IMR-90 (cell line): Measurements from ENCODE around the gene TENM3. TPM values are rescaled to one million over a fixed set of nuclear protein-coding genes. Genes with fewer than 3 reads are reported as not detected.

ENCODE experiments used
- ATAC-seq: fragments of 200-7000 bp; cut with Tn5 transposase; 2 replicates; pipeline ENCODE4 v1.9.1; 2020; ENCODE audit warnings: low read depth, mild to moderate bottlenecking, moderate library complexity
- BruUV-seq: library from RNA; stranded (reverse); fragments of 400-500 nt; replicated peaks from 2 replicates; lab custom pipeline; 2021; lab: Mats Ljungman, UMichigan
- CTCF ChIA-PET: fragments of 300-600 bp; formaldehyde crosslinking; extraction: SDS; loops from one replicate; lab custom pipeline; 2021; ENCODE audit warnings: antibody characterized with exemption; lab: Yijun Ruan, JAX
- POLR2A ChIA-PET: fragments of 300-600 bp; sonication (Branson Sonifier 250); formaldehyde crosslinking; loops from one replicate; lab custom pipeline; 2022; ENCODE audit warnings: antibody characterized with exemption; ENCODE audit not compliant: unreplicated experiment; lab: Charles Lee
- DNase-seq: peaks from one replicate; pipeline ENCODE4 v3.0.0; 2013
- H2AFZ ChIP-seq: replicated peaks from 2 replicates; pipeline ENCODE3; 2013; ENCODE audit warnings: low read length, mild to moderate bottlenecking; ENCODE audit not compliant: poor library complexity
- H2AK5ac ChIP-seq: 2 replicates; pipeline ENCODE4 v1.6.1; 2013; ENCODE audit warnings: low read depth, low read length, inconsistent platforms
- H2AK9ac ChIP-seq: replicated peaks from 2 replicates; pipeline ENCODE3; 2013; ENCODE audit warnings: mild to moderate bottlenecking, low read depth, low read length, moderate library complexity; ENCODE audit not compliant: poor library complexity
- H2BK120ac ChIP-seq: 2 replicates; pipeline ENCODE4 v1.6.1; 2013; ENCODE audit warnings: low read depth, low read length, inconsistent platforms
- H2BK15ac ChIP-seq: 3 replicates; pipeline ENCODE4 v1.6.1; 2013; ENCODE audit warnings: low read depth, low read length, inconsistent platforms
- H2BK20ac ChIP-seq: 2 replicates; pipeline ENCODE4 v1.6.1; 2013; ENCODE audit warnings: low read depth, mild to moderate bottlenecking, inconsistent platforms, low read length, moderate library complexity
- H2BK5ac ChIP-seq: 2 replicates; pipeline ENCODE4 v1.6.1; 2013; ENCODE audit warnings: mild to moderate bottlenecking, low read depth, low read length, inconsistent platforms; ENCODE audit not compliant: poor library complexity, severe bottlenecking
- H3K14ac ChIP-seq: replicated peaks from 2 replicates; pipeline ENCODE4 v1.6.1; 2013; ENCODE audit warnings: low read depth, low read length, inconsistent platforms
- H3K18ac ChIP-seq: 2 replicates; pipeline ENCODE4 v1.6.1; 2013; ENCODE audit warnings: low read depth, low read length, control low read depth
- H3K23ac ChIP-seq: 2 replicates; pipeline ENCODE4 v1.6.1; 2013; ENCODE audit warnings: low read depth, low read length, inconsistent platforms
- H3K27ac ChIP-seq: 2 replicates; pipeline ENCODE4 v1.5.1; 2013; ENCODE audit warnings: mild to moderate bottlenecking, control low read depth, low read length; ENCODE audit not compliant: insufficient read depth
- H3K27me3 ChIP-seq: 2 replicates; pipeline ENCODE4 v1.6.1; 2013; ENCODE audit warnings: low read length; ENCODE audit not compliant: control insufficient read depth, insufficient read depth
- H3K36me3 ChIP-seq: 2 replicates; pipeline ENCODE4 v1.6.1; 2013; ENCODE audit warnings: low read length, mixed read lengths; ENCODE audit not compliant: control insufficient read depth, insufficient read depth
- H3K4ac ChIP-seq: 2 replicates; pipeline ENCODE4 v1.6.1; 2013; ENCODE audit warnings: low read depth, low read length, inconsistent platforms
- H3K4me1 ChIP-seq: 2 replicates; pipeline ENCODE4 v1.6.1; 2013; ENCODE audit warnings: low read length, mixed read lengths; ENCODE audit not compliant: control insufficient read depth, insufficient read depth
- H3K4me2 ChIP-seq: 2 replicates; pipeline ENCODE4 v1.6.1; 2013; ENCODE audit warnings: low read depth, mild to moderate bottlenecking, control low read depth, low read length, moderate library complexity
- H3K4me3 ChIP-seq: 2 replicates; pipeline ENCODE4 v1.5.1; 2013; ENCODE audit warnings: low read depth, mild to moderate bottlenecking, control low read depth, low read length, moderate library complexity; ENCODE audit not compliant: insufficient read depth
- H3K56ac ChIP-seq: 2 replicates; pipeline ENCODE4 v1.6.1; 2013; ENCODE audit warnings: low read length, inconsistent platforms; ENCODE audit not compliant: insufficient read depth; ENCODE audit errors: extremely low read depth
- H3K79me1 ChIP-seq, 2 experiments: 2 replicates each; pipeline ENCODE4 v1.6.1; 2013; ENCODE audit warnings: low read length in 2 of 2, inconsistent platforms in 1 of 2, low read depth in 1 of 2
- H3K9ac ChIP-seq: 2 replicates; pipeline ENCODE4 v1.6.1; 2013; ENCODE audit warnings: low read depth, low read length, control low read depth
- H3K9me1 ChIP-seq: 2 replicates; pipeline ENCODE4 v1.6.1; 2013; ENCODE audit warnings: low read length, inconsistent platforms; ENCODE audit not compliant: insufficient read depth
- H3K9me3 ChIP-seq: 2 replicates; pipeline ENCODE4 v1.6.1; 2013; ENCODE audit warnings: low read length; ENCODE audit not compliant: control insufficient read depth, insufficient read depth
- H4K20me1 ChIP-seq: 2 replicates; pipeline ENCODE4 v1.6.1; 2013; ENCODE audit warnings: low read length, inconsistent platforms; ENCODE audit not compliant: insufficient read depth
- H4K5ac ChIP-seq: 2 replicates; pipeline ENCODE4 v1.6.1; 2013; ENCODE audit warnings: mild to moderate bottlenecking, low read depth, low read length, control low read depth
- H4K8ac ChIP-seq, 2 experiments: 2 replicates each; pipeline ENCODE4 v1.6.1; 2013; ENCODE audit warnings: low read depth in 2 of 2, low read length in 2 of 2, control low read depth in 1 of 2, inconsistent platforms in 1 of 2
- H4K91ac ChIP-seq: 2 replicates; pipeline ENCODE4 v1.6.1; 2013; ENCODE audit warnings: low read depth, low read length, inconsistent platforms; ENCODE audit not compliant: insufficient read depth
- MAZ ChIP-seq: IDR thresholded peaks from 2 replicates; pipeline ENCODE4 v1.6.1; 2012; ENCODE audit warnings: low read depth, mild to moderate bottlenecking, low read length, improper control_type of control experiment, moderate library complexity, borderline replicate concordance
- WGBS, 2 experiments: methylation state at CpG; one replicate each; pipeline versions ENCODE4 v1.1.5 to v1.1.7; 2013; ENCODE audit warnings: missing lambda C conversion rate in 2 of 2; ENCODE audit not compliant: insufficient read length in 1 of 2; ENCODE audit errors: extremely low coverage in 2 of 2; 5-methylcytosine and 5-hydroxymethylcytosine counted together
- dilution Hi-C: fragments of 300-500 bp; cut with HindIII; formaldehyde crosslinking; loops from one replicate; pipeline ENCODE4 v1.14.3; 2018; ENCODE audit warnings: low sequenced_read_pairs; ENCODE audit not compliant: unreplicated experiment
- in situ Hi-C: fragments of 300-500 bp; cut with MboI; formaldehyde crosslinking; loops from 3 replicates; pipeline ENCODE4 v1.14.3; 2019; ENCODE audit warnings: low sequenced_read_pairs, inconsistent platforms, mixed read lengths
- intact Hi-C: fragments of 100-400 bp; cut with micrococcal nuclease; formaldehyde crosslinking; loops from 2 replicates; pipeline ENCODE4 v1.10.0; 2022
- polyA plus RNA-seq, 3 experiments: library from polyadenylated mRNA; depleted of rRNA; stranded (reverse); fragments of >200 nt; gene quantifications; 2 replicates each; pipeline ENCODE4 v1.2.3, GENCODE V29; 2012; ENCODE audit warnings: low replicate concordance in 1 of 3
- total RNA-seq: library from RNA; depleted of rRNA; stranded (reverse); fragments of >200 nt; gene quantifications from 2 replicates; pipeline ENCODE4 v1.2.3, GENCODE V29; 2012

TENM3 gene
- total and polyA plus RNA-seq, 2 of the 4 experiments (the other 2 are of a cell fraction), result 29.9 to 173 TPM

GRCh38 chr4:182273191-182273935, 30.2 kb downstream of the TENM3 start:
- Histone ChIP-seq H2BK15ac (no peak overlapping the region), H3K4me3 (no peak overlapping the region), H3K4me1 (peaks cover 6% of the 10 kb centered on the region; the same call in 1 of the 2 replicates), H2AFZ (no peak overlapping the region), H3K14ac (no peak overlapping the region), H3K27me3 (no peaks in the 10 kb centered on the region), H3K18ac (no peak overlapping the region), H3K9me3 (no peaks in the 10 kb centered on the region), H3K23ac (no peak overlapping the region), H4K8ac (no peak overlapping the region), H2BK120ac (no peak overlapping the region), H2AK5ac (no peak overlapping the region), H2AK9ac (no peak overlapping the region), H3K56ac (no peak overlapping the region), H3K36me3 (no peaks in the 10 kb centered on the region), H2BK20ac (no peak overlapping the region), H3K27ac (no peak overlapping the region), H3K9ac (no peak overlapping the region), H3K9me1 (no peaks in the 10 kb centered on the region), H4K5ac (no peak overlapping the region), H4K20me1 (no peaks in the 10 kb centered on the region), H4K91ac (no peak overlapping the region), H3K4me2 (no peak overlapping the region), H3K4ac (no peak overlapping the region), H2BK5ac (no peak overlapping the region), H3K79me1 (no peaks in the 10 kb centered on the region)
- ATAC-seq, result no peak
- TF ChIP-seq MAZ, result no peak
- no TSS peak for BruUV-seq
- POLR2A ChIA-PET, result no interaction called here
- CTCF ChIA-PET, result interaction anchor here (0.5 kb wide), 1 partner anchor 368 kb away, joined by 8 read pairs; no protein-coding TSS in a partner anchor
- in situ Hi-C loops, result no loop called here
- dilution Hi-C loops, result no loop called here
- intact Hi-C loops, result no loop called here
- no peak for DNase-seq
- no CpG with 5 or more reads among the region's 11 CpGs for WGBS, 2 experiments
